ENCODE results near the gene UVRAG.

UVRAG gene

DNA sequence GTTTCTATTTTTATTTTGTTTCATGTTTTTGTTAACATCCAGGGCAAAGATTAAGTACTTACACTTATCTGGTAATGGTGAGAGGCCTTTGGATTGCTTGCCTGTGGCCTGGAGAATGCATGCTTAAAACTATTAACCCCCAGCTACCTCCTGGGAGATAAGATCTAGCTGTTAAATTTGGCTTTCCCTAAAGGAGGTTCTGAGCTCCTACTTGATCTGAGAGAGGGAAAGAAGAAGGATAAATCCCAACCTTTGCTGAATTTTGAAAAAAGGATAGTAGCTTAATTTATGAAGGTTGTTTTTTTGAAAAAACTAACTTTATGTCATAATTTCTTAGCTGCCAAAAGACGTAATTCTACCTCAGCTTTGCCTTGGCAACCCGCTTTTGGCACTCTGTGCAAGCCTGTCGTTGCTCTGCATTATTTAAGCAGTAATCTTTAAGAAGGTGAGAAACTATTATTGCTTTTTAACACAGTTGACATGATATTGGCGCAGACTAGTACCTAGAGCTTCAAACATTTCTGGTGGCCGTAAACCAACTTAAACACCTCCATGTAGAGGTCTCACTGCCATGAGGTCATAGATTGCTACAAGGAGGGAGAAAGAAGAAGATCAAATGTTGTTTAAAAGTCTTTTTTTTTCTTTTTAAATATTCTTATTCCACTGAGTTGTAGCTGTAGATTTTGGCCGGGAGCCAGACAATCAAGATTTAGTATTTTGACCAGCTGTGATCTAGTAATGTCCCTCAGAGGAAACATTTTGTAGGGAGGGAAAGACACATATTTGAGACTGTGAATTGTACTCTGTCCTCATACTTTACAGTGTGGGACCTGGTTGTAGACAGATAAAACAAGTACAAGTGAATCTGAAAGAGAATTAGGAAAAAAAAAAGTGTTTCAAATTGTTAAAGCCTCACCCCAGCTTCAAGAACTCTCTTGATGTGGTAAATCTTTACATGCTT is 316.9 kb downstream of the UVRAG start:
- no peak overlapping the region for H3K27ac ChIP-seq (replicated peaks)
- no peak for DNase-seq (ENCODE audit: low read depth in 1 of 2, low spot score in 1 of 2)
- H3K4me3 ChIP-seq (replicated peaks; ENCODE audit: insufficient read depth, low read length), result no peak overlapping the region
- no peaks in the 10 kb centered on the region for H3K27me3 ChIP-seq (ENCODE audit: insufficient read depth, poor library complexity, severe bottlenecking)
- TF ChIP-seq GABPA (IDR thresholded peaks at IDR 0.05; ENCODE audit: low read depth), result no peak
- TF ChIP-seq, protein P1, sequence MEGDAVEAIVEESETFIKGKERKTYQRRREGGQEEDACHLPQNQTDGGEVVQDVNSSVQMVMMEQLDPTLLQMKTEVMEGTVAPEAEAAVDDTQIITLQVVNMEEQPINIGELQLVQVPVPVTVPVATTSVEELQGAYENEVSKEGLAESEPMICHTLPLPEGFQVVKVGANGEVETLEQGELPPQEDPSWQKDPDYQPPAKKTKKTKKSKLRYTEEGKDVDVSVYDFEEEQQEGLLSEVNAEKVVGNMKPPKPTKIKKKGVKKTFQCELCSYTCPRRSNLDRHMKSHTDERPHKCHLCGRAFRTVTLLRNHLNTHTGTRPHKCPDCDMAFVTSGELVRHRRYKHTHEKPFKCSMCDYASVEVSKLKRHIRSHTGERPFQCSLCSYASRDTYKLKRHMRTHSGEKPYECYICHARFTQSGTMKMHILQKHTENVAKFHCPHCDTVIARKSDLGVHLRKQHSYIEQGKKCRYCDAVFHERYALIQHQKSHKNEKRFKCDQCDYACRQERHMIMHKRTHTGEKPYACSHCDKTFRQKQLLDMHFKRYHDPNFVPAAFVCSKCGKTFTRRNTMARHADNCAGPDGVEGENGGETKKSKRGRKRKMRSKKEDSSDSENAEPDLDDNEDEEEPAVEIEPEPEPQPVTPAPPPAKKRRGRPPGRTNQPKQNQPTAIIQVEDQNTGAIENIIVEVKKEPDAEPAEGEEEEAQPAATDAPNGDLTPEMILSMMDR (IDR thresholded peaks at IDR 0.05; ENCODE audit: insufficient read depth, low read length), result no peak
- no peak for TF ChIP-seq SPI1 (IDR thresholded peaks at IDR 0.05; ENCODE audit: borderline replicate concordance, low read depth)
- TF ChIP-seq POLR2AphosphoS5 (IDR thresholded peaks at IDR 0.05; ENCODE audit: low read depth), result no peak
- TF ChIP-seq, protein P2, sequence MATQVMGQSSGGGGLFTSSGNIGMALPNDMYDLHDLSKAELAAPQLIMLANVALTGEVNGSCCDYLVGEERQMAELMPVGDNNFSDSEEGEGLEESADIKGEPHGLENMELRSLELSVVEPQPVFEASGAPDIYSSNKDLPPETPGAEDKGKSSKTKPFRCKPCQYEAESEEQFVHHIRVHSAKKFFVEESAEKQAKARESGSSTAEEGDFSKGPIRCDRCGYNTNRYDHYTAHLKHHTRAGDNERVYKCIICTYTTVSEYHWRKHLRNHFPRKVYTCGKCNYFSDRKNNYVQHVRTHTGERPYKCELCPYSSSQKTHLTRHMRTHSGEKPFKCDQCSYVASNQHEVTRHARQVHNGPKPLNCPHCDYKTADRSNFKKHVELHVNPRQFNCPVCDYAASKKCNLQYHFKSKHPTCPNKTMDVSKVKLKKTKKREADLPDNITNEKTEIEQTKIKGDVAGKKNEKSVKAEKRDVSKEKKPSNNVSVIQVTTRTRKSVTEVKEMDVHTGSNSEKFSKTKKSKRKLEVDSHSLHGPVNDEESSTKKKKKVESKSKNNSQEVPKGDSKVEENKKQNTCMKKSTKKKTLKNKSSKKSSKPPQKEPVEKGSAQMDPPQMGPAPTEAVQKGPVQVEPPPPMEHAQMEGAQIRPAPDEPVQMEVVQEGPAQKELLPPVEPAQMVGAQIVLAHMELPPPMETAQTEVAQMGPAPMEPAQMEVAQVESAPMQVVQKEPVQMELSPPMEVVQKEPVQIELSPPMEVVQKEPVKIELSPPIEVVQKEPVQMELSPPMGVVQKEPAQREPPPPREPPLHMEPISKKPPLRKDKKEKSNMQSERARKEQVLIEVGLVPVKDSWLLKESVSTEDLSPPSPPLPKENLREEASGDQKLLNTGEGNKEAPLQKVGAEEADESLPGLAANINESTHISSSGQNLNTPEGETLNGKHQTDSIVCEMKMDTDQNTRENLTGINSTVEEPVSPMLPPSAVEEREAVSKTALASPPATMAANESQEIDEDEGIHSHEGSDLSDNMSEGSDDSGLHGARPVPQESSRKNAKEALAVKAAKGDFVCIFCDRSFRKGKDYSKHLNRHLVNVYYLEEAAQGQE (IDR thresholded peaks at IDR 0.05; ENCODE audit: insufficient replicate concordance, low read depth), result no peak

DNA sequence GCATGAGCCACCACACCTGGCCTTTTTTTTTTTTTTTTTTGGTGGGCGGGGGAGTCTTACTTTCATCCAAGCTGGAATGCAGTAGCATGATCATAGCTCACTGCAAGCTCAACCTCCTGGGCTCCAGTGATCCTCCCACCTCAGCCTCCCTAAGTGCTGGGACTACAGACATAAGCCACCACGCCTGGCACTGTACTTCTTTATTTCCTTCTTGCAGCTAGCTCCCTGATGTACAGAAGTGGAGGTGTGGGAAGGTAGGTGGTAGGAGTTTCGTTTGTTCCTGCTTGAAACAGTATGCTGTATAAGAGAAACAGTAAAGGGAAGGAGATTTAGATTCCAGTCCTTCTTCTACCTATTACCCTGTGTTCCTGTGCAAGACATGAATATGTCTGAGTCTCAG is 319.2 kb downstream of the UVRAG start:
- no peak overlapping the region for H3K4me3 ChIP-seq (replicated peaks; ENCODE audit: insufficient read depth, low read length)
- H3K27ac ChIP-seq (replicated peaks), result no peak overlapping the region
- no peaks in the 10 kb centered on the region for H3K27me3 ChIP-seq (ENCODE audit: insufficient read depth, poor library complexity, severe bottlenecking)
- TF ChIP-seq SPI1 (IDR thresholded peaks at IDR 0.05; ENCODE audit: borderline replicate concordance, low read depth) (no peak), POLR2AphosphoS5 (IDR thresholded peaks at IDR 0.05; ENCODE audit: low read depth) (no peak), GABPA (IDR thresholded peaks at IDR 0.05; ENCODE audit: low read depth) (no peak)
- TF ChIP-seq, protein P2 (IDR thresholded peaks at IDR 0.05; ENCODE audit: insufficient replicate concordance, low read depth), result no peak
- TF ChIP-seq, protein P1 (IDR thresholded peaks at IDR 0.05; ENCODE audit: insufficient read depth, low read length), result no peak
- DNase-seq (ENCODE audit: low read depth in 1 of 2, low spot score in 1 of 2), result no peak

DNA sequence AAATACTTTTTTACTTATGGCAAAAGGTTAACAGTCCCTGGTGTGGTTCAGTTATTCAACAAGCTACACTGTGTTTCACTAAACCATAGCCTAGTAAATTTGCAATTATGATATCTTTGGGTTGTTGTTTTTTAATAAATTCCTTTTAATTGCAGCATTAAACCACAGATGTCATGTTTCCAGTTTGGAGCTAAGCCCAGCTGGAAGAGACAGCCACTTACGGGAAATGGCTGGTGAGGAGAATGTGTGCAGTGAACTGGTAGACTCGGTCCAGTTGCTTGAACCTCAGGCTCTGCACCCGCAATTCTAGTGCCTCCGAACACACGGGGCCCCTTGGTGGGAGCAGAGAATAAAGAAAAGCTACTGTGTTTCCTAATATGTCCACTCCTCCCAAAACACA is 320.5 kb downstream of the UVRAG start:
- DNase-seq (ENCODE audit: low read depth in 1 of 2, low spot score in 1 of 2), result no peak
- TF ChIP-seq POLR2AphosphoS5 (IDR thresholded peaks at IDR 0.05; ENCODE audit: low read depth), result no peak
- no peak for TF ChIP-seq GABPA (IDR thresholded peaks at IDR 0.05; ENCODE audit: low read depth)
- TF ChIP-seq, protein P1 (IDR thresholded peaks at IDR 0.05; ENCODE audit: insufficient read depth, low read length), result no peak
- TF ChIP-seq SPI1 (IDR thresholded peaks at IDR 0.05; ENCODE audit: borderline replicate concordance, low read depth), result no peak
- TF ChIP-seq, protein P2 (IDR thresholded peaks at IDR 0.05; ENCODE audit: insufficient replicate concordance, low read depth), result no peak
- Histone ChIP-seq H3K27me3 (ENCODE audit: insufficient read depth, poor library complexity, severe bottlenecking) (no peaks in the 10 kb centered on the region), H3K4me3 (replicated peaks; ENCODE audit: insufficient read depth, low read length) (no peak overlapping the region), H3K27ac (replicated peaks) (no peak overlapping the region)

Measured in HL-60 (cell line).